ENCODE results near the gene BRWD1. TPM values are rescaled to one million over a fixed set of nuclear protein-coding genes. Genes with fewer than 3 reads are reported as not detected.

BRWD1 gene
- total RNA-seq, 1 experiment from 2014 or later, result 141 TPM

GRCh38 chr21:39217356-39218081 is 95.9 kb downstream of the BRWD1 start:
- H3K79me2 ChIP-seq (ENCODE audit: low read length), result peaks cover 35% of the 10 kb centered on the region
- H3K9ac ChIP-seq (ENCODE audit: low read length), result no peak overlapping the region
- H3K27me3 ChIP-seq (ENCODE audit: low read length), result no peaks in the 10 kb centered on the region
- no peak overlapping the region for H3K4me3 ChIP-seq (ENCODE audit: low read length)
- no peak overlapping the region for H3K4me2 ChIP-seq (ENCODE audit: low read depth, low read length, poor library complexity, severe bottlenecking)
- no peaks in the 10 kb centered on the region for H3K4me1 ChIP-seq (ENCODE audit: low read length)
- H4K20me1 ChIP-seq (ENCODE audit: insufficient read depth, low read depth, low read length), result no peaks in the 10 kb centered on the region
- DNase-seq, result no peak
- no peaks in the 10 kb centered on the region for H3K9me2 ChIP-seq (replicated peaks; ENCODE audit: insufficient read depth, low read length)
- no peaks in the 10 kb centered on the region for H3K9me3 ChIP-seq (ENCODE audit: low read length)
- no peak overlapping the region for H2AFZ ChIP-seq (ENCODE audit: low read length)
- H3K36me3 ChIP-seq (ENCODE audit: insufficient read depth, low read length), result peaks cover 59% of the 10 kb centered on the region
- no peak overlapping the region for H3K27ac ChIP-seq (ENCODE audit: low read length)

DNA sequence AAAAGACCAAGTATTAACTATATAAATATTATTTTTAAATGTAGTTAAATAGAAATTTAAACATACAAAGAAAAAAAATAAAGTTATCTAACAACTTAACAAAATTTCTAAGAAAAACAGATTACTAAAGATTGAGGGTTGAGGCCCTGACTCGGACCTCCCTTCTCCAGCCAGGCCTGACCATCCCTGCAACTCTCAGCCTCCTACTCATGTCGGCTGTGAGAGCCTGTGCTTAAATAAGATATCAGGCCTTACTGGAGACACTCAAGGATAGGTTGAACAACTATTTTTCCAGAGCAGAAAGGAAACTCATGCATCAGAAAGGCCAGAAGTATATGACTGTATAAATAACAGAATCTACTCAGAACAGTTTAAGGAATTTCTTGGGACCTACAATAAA is 97.1 kb downstream of the BRWD1 start:
- H3K36me3 ChIP-seq (ENCODE audit: insufficient read depth, low read length), result peaks cover 62% of the 10 kb centered on the region
- no peaks in the 10 kb centered on the region for H3K27me3 ChIP-seq (ENCODE audit: low read length)
- no peaks in the 10 kb centered on the region for H4K20me1 ChIP-seq (ENCODE audit: insufficient read depth, low read depth, low read length)
- no peak for DNase-seq
- no peak overlapping the region for H3K27ac ChIP-seq (ENCODE audit: low read length)
- no peak overlapping the region for H3K4me2 ChIP-seq (ENCODE audit: low read depth, low read length, poor library complexity, severe bottlenecking)
- no peak overlapping the region for H3K4me3 ChIP-seq (ENCODE audit: low read length)
- H3K9me3 ChIP-seq (ENCODE audit: low read length), result no peaks in the 10 kb centered on the region
- peaks cover 31% of the 10 kb centered on the region for H3K79me2 ChIP-seq (ENCODE audit: low read length)
- no peak overlapping the region for H2AFZ ChIP-seq (ENCODE audit: low read length)
- no peaks in the 10 kb centered on the region for H3K9me2 ChIP-seq (replicated peaks; ENCODE audit: insufficient read depth, low read length)
- H3K9ac ChIP-seq (ENCODE audit: low read length), result no peak overlapping the region
- H3K4me1 ChIP-seq (ENCODE audit: low read length), result no peaks in the 10 kb centered on the region

GRCh38 chr21:39215078-39215477 is 98.4 kb downstream of the BRWD1 start:
- Histone ChIP-seq H3K9me3 (ENCODE audit: low read length) (no peaks in the 10 kb centered on the region), H3K27ac (ENCODE audit: low read length) (no peak overlapping the region), H3K9me2 (replicated peaks; ENCODE audit: insufficient read depth, low read length) (no peaks in the 10 kb centered on the region), H3K4me1 (ENCODE audit: low read length) (no peaks in the 10 kb centered on the region), H3K79me2 (ENCODE audit: low read length) (peaks cover 35% of the 10 kb centered on the region), H4K20me1 (ENCODE audit: insufficient read depth, low read depth, low read length) (no peaks in the 10 kb centered on the region), H3K4me3 (ENCODE audit: low read length) (no peak overlapping the region), H3K4me2 (ENCODE audit: low read depth, low read length, poor library complexity, severe bottlenecking) (no peak overlapping the region), H3K27me3 (ENCODE audit: low read length) (no peaks in the 10 kb centered on the region), H3K9ac (ENCODE audit: low read length) (no peak overlapping the region), H3K36me3 (ENCODE audit: insufficient read depth, low read length) (peaks cover 69% of the 10 kb centered on the region), H2AFZ (ENCODE audit: low read length) (no peak overlapping the region)
- no peak for DNase-seq

DNA sequence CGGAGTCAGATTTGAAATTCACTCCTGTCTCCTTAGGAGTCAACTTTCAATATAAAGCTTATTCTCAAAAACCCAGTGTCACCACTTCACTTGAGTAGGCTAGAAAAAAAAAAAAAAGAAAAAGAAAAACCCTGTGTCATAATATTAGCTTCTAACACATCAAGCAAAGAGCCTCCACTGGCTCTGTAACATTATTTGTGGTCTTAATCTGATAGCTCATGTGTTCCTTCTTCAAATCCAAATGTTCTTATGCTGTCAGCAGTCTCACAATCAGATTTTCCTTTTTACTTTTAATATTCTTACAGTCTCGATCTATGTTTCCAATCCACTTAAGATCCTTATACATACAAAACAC is 104.1 kb downstream of the BRWD1 start:
- DNase-seq, result no peak
- H3K36me3 ChIP-seq (ENCODE audit: insufficient read depth, low read length), result peaks cover 76% of the 10 kb centered on the region
- H3K4me2 ChIP-seq (ENCODE audit: low read depth, low read length, poor library complexity, severe bottlenecking), result no peak overlapping the region
- H3K4me1 ChIP-seq (ENCODE audit: low read length), result no peaks in the 10 kb centered on the region
- no peaks in the 10 kb centered on the region for H3K9me3 ChIP-seq (ENCODE audit: low read length)
- H3K9ac ChIP-seq (ENCODE audit: low read length), result no peak overlapping the region
- no peaks in the 10 kb centered on the region for H4K20me1 ChIP-seq (ENCODE audit: insufficient read depth, low read depth, low read length)
- H3K79me2 ChIP-seq (ENCODE audit: low read length), result peaks cover 52% of the 10 kb centered on the region
- no peak overlapping the region for H2AFZ ChIP-seq (ENCODE audit: low read length)
- H3K4me3 ChIP-seq (ENCODE audit: low read length), result no peak overlapping the region
- H3K9me2 ChIP-seq (replicated peaks; ENCODE audit: insufficient read depth, low read length), result no peaks in the 10 kb centered on the region
- H3K27ac ChIP-seq (ENCODE audit: low read length), result no peak overlapping the region
- H3K27me3 ChIP-seq (ENCODE audit: low read length), result no peaks in the 10 kb centered on the region

GRCh38 chr21:39208624-39209333 is 104.7 kb downstream of the BRWD1 start:
- Histone ChIP-seq H3K4me3 (ENCODE audit: low read length) (no peak overlapping the region), H3K36me3 (ENCODE audit: insufficient read depth, low read length) (peaks cover 74% of the 10 kb centered on the region), H3K9ac (ENCODE audit: low read length) (no peak overlapping the region), H3K4me2 (ENCODE audit: low read depth, low read length, poor library complexity, severe bottlenecking) (no peak overlapping the region), H3K27me3 (ENCODE audit: low read length) (no peaks in the 10 kb centered on the region), H3K9me3 (ENCODE audit: low read length) (no peaks in the 10 kb centered on the region), H4K20me1 (ENCODE audit: insufficient read depth, low read depth, low read length) (no peaks in the 10 kb centered on the region), H3K79me2 (ENCODE audit: low read length) (peaks cover 49% of the 10 kb centered on the region), H3K27ac (ENCODE audit: low read length) (no peak overlapping the region), H3K4me1 (ENCODE audit: low read length) (no peaks in the 10 kb centered on the region), H2AFZ (ENCODE audit: low read length) (no peak overlapping the region), H3K9me2 (replicated peaks; ENCODE audit: insufficient read depth, low read length) (no peaks in the 10 kb centered on the region)
- no peak for DNase-seq

DNA sequence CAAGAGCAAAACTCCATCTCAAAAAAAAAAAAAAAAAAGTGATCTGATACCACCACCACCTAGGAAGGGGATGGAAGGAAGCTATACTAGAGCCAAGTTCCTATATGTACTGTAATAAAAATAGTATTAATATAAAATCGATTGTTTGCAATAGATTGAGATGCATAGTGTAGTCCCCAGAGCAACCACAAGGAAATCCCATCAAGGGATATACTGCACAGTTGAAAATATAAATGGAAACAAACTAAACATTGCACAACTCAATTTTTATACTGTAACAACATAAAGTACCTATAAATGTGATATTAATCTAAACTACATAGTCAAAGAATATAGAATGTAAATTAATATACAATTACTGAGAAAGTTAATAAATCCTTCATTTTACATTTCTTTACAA is 109.3 kb downstream of the BRWD1 start:
- H3K9me2 ChIP-seq (replicated peaks; ENCODE audit: insufficient read depth, low read length), result no peaks in the 10 kb centered on the region
- no peak overlapping the region for H3K9ac ChIP-seq (ENCODE audit: low read length)
- no peaks in the 10 kb centered on the region for H3K27me3 ChIP-seq (ENCODE audit: low read length)
- no peak for DNase-seq
- peaks cover 67% of the 10 kb centered on the region for H3K36me3 ChIP-seq (ENCODE audit: insufficient read depth, low read length)
- H4K20me1 ChIP-seq (ENCODE audit: insufficient read depth, low read depth, low read length), result no peaks in the 10 kb centered on the region
- H2AFZ ChIP-seq (ENCODE audit: low read length), result no peak overlapping the region
- H3K79me2 ChIP-seq (ENCODE audit: low read length), result peaks cover 43% of the 10 kb centered on the region
- no peaks in the 10 kb centered on the region for H3K4me1 ChIP-seq (ENCODE audit: low read length)
- no peaks in the 10 kb centered on the region for H3K9me3 ChIP-seq (ENCODE audit: low read length)
- H3K4me2 ChIP-seq (ENCODE audit: low read depth, low read length, poor library complexity, severe bottlenecking), result no peak overlapping the region
- no peak overlapping the region for H3K27ac ChIP-seq (ENCODE audit: low read length)
- no peak overlapping the region for H3K4me3 ChIP-seq (ENCODE audit: low read length)

- H3K79me2 ChIP-seq (ENCODE audit: low read length), result peaks cover 66% of the 10 kb centered on the region
- DNase-seq, result no peak
- peaks cover 75% of the 10 kb centered on the region for H3K36me3 ChIP-seq (ENCODE audit: insufficient read depth, low read length)
- H3K9me2 ChIP-seq (replicated peaks; ENCODE audit: insufficient read depth, low read length), result no peaks in the 10 kb centered on the region
- H3K4me1 ChIP-seq (ENCODE audit: low read length), result no peaks in the 10 kb centered on the region
- no peak overlapping the region for H3K27ac ChIP-seq (ENCODE audit: low read length)
- no peak overlapping the region for H3K4me2 ChIP-seq (ENCODE audit: low read depth, low read length, poor library complexity, severe bottlenecking)
- H3K9me3 ChIP-seq (ENCODE audit: low read length), result no peaks in the 10 kb centered on the region
- no peaks in the 10 kb centered on the region for H3K27me3 ChIP-seq (ENCODE audit: low read length)
- H2AFZ ChIP-seq (ENCODE audit: low read length), result no peak overlapping the region
- no peaks in the 10 kb centered on the region for H4K20me1 ChIP-seq (ENCODE audit: insufficient read depth, low read depth, low read length)
- H3K9ac ChIP-seq (ENCODE audit: low read length), result no peak overlapping the region
- H3K4me3 ChIP-seq (ENCODE audit: low read length), result no peak overlapping the region
Measured at GRCh38 chr21:39198800-39199199, 114.6 kb downstream of the BRWD1 start.

DNA sequence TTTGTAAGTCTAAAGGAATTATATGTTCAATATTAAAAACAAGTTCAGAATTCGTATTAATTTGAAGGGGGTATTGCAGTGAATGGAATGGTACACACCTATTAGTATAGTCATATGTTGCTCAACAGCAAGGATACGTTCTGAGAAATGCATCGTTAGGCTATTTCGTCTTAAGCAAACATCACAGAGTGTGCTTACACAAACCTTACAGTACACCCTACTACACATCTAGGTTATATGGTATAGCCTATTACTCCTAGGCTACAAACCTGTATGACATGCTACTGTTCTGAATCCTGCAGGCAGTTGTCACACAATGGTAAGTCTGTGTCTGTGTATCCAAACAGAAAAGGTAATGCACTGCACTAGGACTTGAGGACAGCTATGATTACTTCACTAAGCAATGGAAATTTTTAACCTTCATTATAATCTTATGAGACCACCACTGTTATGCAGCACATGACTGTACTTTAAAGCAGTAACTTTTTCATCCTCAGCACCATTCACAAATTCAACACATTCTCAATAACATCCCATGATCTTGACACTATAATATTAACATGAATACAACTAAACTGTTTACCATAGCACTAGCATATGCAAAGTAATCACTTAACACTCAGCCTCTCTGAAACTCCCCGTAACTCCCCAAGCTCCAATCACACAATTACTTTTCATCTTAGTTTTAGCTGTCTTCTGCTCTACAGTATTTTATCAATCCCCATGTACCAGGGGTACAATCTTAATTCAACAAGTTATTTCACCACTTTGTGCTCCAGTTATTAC is 115.8 kb downstream of the BRWD1 start:
- Histone ChIP-seq H3K36me3 (ENCODE audit: insufficient read depth, low read length) (peaks cover 82% of the 10 kb centered on the region), H3K27me3 (ENCODE audit: low read length) (no peaks in the 10 kb centered on the region), H3K4me3 (ENCODE audit: low read length) (no peak overlapping the region)

More for the DNA sequence above, 115.8 kb downstream of the BRWD1 start:
- Histone ChIP-seq H3K4me2 (ENCODE audit: low read depth, low read length, poor library complexity, severe bottlenecking) (no peak overlapping the region), H3K9ac (ENCODE audit: low read length) (no peak overlapping the region), H3K79me2 (ENCODE audit: low read length) (peaks cover 68% of the 10 kb centered on the region), H3K9me2 (replicated peaks; ENCODE audit: insufficient read depth, low read length) (no peaks in the 10 kb centered on the region), H3K9me3 (ENCODE audit: low read length) (no peaks in the 10 kb centered on the region), H4K20me1 (ENCODE audit: insufficient read depth, low read depth, low read length) (no peaks in the 10 kb centered on the region), H3K27ac (ENCODE audit: low read length) (no peak overlapping the region), H3K4me1 (ENCODE audit: low read length) (peaks cover 1% of the 10 kb centered on the region; the same call in 1 of the 2 replicates), H2AFZ (ENCODE audit: low read length) (no peak overlapping the region)
- DNase-seq, result no peak

Measured in Karpas-422 (cell line).